Measurements from ENCODE around the gene RNF149.

RNF149 gene

GRCh38 chr2:101306410-101306809 is 2.1 kb downstream of the RNF149 start:
- Histone ChIP-seq H3K9ac (peak overlapping the region; percentile 98 to 100 (median 99)), H3K4me1 (peaks cover 43 to 74% (median 58%) of the 10 kb centered on the region in 10 experiments), H3K27me3 (no peaks in the 10 kb centered on the region), H4K20me1 (peaks cover 52 to 63% (median 60%) of the 10 kb centered on the region in 11 experiments), H3K4me2 (peak overlapping the region; percentile 78 to 96 (median 91)), H3K4me3 (peak overlapping the region; percentile 89 to 99 (median 92)), H3K36me3 (peaks cover 52 to 66% (median 62%) of the 10 kb centered on the region in 11 experiments), H3K9me3 (replicated peaks in 1 of 11) (peaks cover 0 to 8% (median 0%) of the 10 kb centered on the region in 11 experiments; a peak in 6 of 22 replicates), H3K27ac (peak overlapping the region; percentile 99 to 100 (median 100))
- TF ChIP-seq Cebpa-rat (IDR thresholded peaks at IDR 0.05): no peak

- Histone ChIP-seq H3K27me3 (no peaks in the 10 kb centered on the region), H3K27ac (peak overlapping the region; percentile 99 to 100 (median 100); a peak in 21 of 22 replicates), H3K4me2 (peak overlapping the region; percentile 78 to 96 (median 91)), H3K4me3 (peak overlapping the region; percentile 89 to 99 (median 92)), H3K9ac (peak overlapping the region; percentile 98 to 100 (median 99)), H4K20me1 (peaks cover 61 to 71% (median 68%) of the 10 kb centered on the region in 11 experiments), H3K9me3 (replicated peaks in 1 of 11) (peaks cover 0 to 8% (median 0%) of the 10 kb centered on the region in 11 experiments; a peak in 6 of 22 replicates), H3K4me1 (peaks cover 43 to 74% (median 58%) of the 10 kb centered on the region in 10 experiments), H3K36me3 (peaks cover 60 to 75% (median 71%) of the 10 kb centered on the region in 11 experiments)
- no peak for TF ChIP-seq Cebpa-rat (IDR thresholded peaks at IDR 0.05)
These were observed 2.9 kb downstream of the RNF149 start for GRCh38 chr2:101305492-101306078.

DNA sequence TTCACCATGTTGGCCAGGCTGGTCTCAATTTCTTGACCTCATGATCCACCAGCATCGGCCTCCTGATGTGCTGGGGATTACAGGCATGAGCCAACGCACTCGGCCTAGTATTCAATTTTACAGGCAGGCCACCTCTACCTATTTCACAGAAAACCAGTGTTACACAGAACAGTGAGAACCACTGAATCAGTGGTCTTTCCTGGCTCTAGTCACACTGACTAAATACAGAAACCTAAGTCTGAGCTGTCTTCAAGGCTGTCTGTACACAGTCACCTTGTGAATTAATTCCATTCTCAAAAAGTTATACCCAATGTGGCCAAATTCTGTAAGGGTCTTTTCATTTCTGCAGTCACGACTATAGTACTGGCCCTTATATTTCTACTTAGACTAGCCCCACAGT is 3.5 kb downstream of the RNF149 start:
- H3K9ac ChIP-seq: peak overlapping the region; percentile 98 to 100 (median 99)
- H3K36me3 ChIP-seq: peaks cover 65 to 80% (median 76%) of the 10 kb centered on the region in 11 experiments
- no peak for TF ChIP-seq Cebpa-rat (IDR thresholded peaks at IDR 0.05)
- peak overlapping the region; percentile 89 to 99 (median 92) for H3K4me3 ChIP-seq
- H3K4me1 ChIP-seq: peaks cover 43 to 74% (median 58%) of the 10 kb centered on the region in 10 experiments
- peaks cover 66 to 77% (median 74%) of the 10 kb centered on the region in 11 experiments for H4K20me1 ChIP-seq
- H3K27ac ChIP-seq: peak overlapping the region; percentile 24 to 100 (median 99); a peak in 21 of 22 replicates
- no peaks in the 10 kb centered on the region for H3K27me3 ChIP-seq
- peaks cover 0 to 6% (median 0%) of the 10 kb centered on the region in 11 experiments; a peak in 6 of 22 replicates for H3K9me3 ChIP-seq (replicated peaks in 1 of 11)
- H3K4me2 ChIP-seq: peak overlapping the region; percentile 78 to 96 (median 91)

GRCh38 chr2:101303688-101304087 is 4.8 kb downstream of the RNF149 start:
- no peaks in the 10 kb centered on the region; a peak in 4 of 22 replicates for H3K9me3 ChIP-seq (replicated peaks in 1 of 11)
- H3K9ac ChIP-seq: peak overlapping the region in 10 of 11 experiments; percentile 98 to 100 (median 100); a peak in 18 of 22 replicates
- no peak for TF ChIP-seq Cebpa-rat (IDR thresholded peaks at IDR 0.05)
- peaks cover 37 to 74% (median 60%) of the 10 kb centered on the region in 10 experiments for H3K4me1 ChIP-seq
- no peaks in the 10 kb centered on the region for H3K27me3 ChIP-seq
- peak overlapping the region in 9 of 10 experiments; percentile 89 to 99 (median 93); a peak in 18 of 20 replicates for H3K4me3 ChIP-seq
- peaks cover 80 to 90% (median 87%) of the 10 kb centered on the region in 11 experiments for H4K20me1 ChIP-seq
- H3K4me2 ChIP-seq: peak overlapping the region; percentile 78 to 96 (median 91)
- H3K36me3 ChIP-seq: peaks cover 79 to 94% (median 90%) of the 10 kb centered on the region in 11 experiments
- H3K27ac ChIP-seq: peak overlapping the region in 7 of 11 experiments; percentile 99 to 100 (median 99); a peak in 13 of 22 replicates

GRCh38 chr2:101302016-101302415 is 6.5 kb downstream of the RNF149 start:
- peak overlapping the region in 8 of 10 experiments; percentile 89 to 99 (median 95); a peak in 13 of 20 replicates for H3K4me3 ChIP-seq
- peak overlapping the region in 5 of 11 experiments; percentile 24 to 100 (median 99); a peak in 8 of 22 replicates for H3K9ac ChIP-seq
- H3K27me3 ChIP-seq: no peaks in the 10 kb centered on the region
- no peak for TF ChIP-seq Cebpa-rat (IDR thresholded peaks at IDR 0.05)
- no peaks in the 10 kb centered on the region; a peak in 3 of 22 replicates for H3K9me3 ChIP-seq (replicated peaks in 1 of 11)
- peaks cover 49 to 90% (median 76%) of the 10 kb centered on the region in 10 experiments for H3K4me1 ChIP-seq
- peaks cover 96 to 100% (median 100%) of the 10 kb centered on the region in 11 experiments for H4K20me1 ChIP-seq
- H3K36me3 ChIP-seq: peaks cover 88 to 100% (median 100%) of the 10 kb centered on the region in 11 experiments
- H3K4me2 ChIP-seq: peak overlapping the region in 10 of 11 experiments; percentile 78 to 96 (median 92); a peak in 19 of 22 replicates
- H3K27ac ChIP-seq: peak overlapping the region in 1 of 11 experiments; percentile 8; a peak in 2 of 22 replicates

- Histone ChIP-seq H3K36me3 (peaks cover 84 to 100% (median 100%) of the 10 kb centered on the region in 11 experiments), H3K4me2 (peak overlapping the region in 10 of 11 experiments; percentile 21 to 96 (median 92); a peak in 19 of 22 replicates), H3K9ac (peak overlapping the region in 5 of 11 experiments; percentile 15 to 100 (median 59); a peak in 6 of 22 replicates), H3K9me3 (replicated peaks in 1 of 11) (no peaks in the 10 kb centered on the region), H4K20me1 (peaks cover 100% of the 10 kb centered on the region in 11 experiments), H3K27me3 (no peaks in the 10 kb centered on the region), H3K27ac (no peak overlapping the region; a peak in 1 of 22 replicates), H3K4me3 (peak overlapping the region in 7 of 10 experiments; percentile 91 to 99 (median 97); a peak in 13 of 20 replicates), H3K4me1 (peaks cover 43 to 95% (median 85%) of the 10 kb centered on the region in 10 experiments)
- no peak for TF ChIP-seq Cebpa-rat (IDR thresholded peaks at IDR 0.05)
These were observed 7.7 kb downstream of the RNF149 start for GRCh38 chr2:101300836-101301235.

DNA sequence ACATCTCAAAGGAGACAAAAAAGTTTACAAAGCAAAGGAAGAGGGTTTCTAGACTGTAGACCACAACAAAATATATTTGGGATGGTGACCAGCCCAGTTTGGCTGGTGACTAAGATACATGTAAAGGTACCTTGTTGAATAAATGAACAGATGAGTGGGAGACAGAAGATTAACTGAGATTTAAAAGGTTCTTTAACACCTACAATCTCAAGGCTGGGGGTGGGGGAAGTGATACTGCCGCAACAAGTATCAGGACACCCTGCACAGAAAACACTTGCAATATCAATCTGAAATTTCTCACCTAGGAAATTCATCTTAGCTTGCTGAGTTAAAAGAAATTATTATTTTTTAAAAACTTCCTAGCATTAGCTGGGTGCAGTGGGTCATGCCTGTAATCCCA is 8.3 kb downstream of the RNF149 start:
- Histone ChIP-seq H3K27ac (peak overlapping the region in 2 of 11 experiments; percentile 9 to 49; a peak in 2 of 22 replicates), H3K36me3 (peaks cover 84 to 100% (median 100%) of the 10 kb centered on the region in 11 experiments), H3K4me2 (peak overlapping the region in 10 of 11 experiments; percentile 21 to 96 (median 92); a peak in 19 of 22 replicates), H3K9me3 (replicated peaks in 1 of 11) (no peaks in the 10 kb centered on the region), H3K4me1 (peaks cover 36 to 100% (median 84%) of the 10 kb centered on the region in 10 experiments), H3K27me3 (no peaks in the 10 kb centered on the region), H3K4me3 (peak overlapping the region in 8 of 10 experiments; percentile 4 to 99 (median 92); a peak in 12 of 20 replicates), H4K20me1 (peaks cover 100% of the 10 kb centered on the region in 11 experiments), H3K9ac (peak overlapping the region in 6 of 11 experiments; percentile 17 to 100 (median 49); a peak in 8 of 22 replicates)
- no peak for TF ChIP-seq Cebpa-rat (IDR thresholded peaks at IDR 0.05)

GRCh38 chr2:101299604-101300003 is 8.9 kb downstream of the RNF149 start:
- Histone ChIP-seq H3K27ac (peak overlapping the region in 2 of 11 experiments; percentile 9 to 49; a peak in 2 of 22 replicates), H3K9me3 (replicated peaks in 1 of 11) (no peaks in the 10 kb centered on the region), H3K4me2 (peak overlapping the region in 10 of 11 experiments; percentile 21 to 96 (median 92); a peak in 19 of 22 replicates), H4K20me1 (peaks cover 100% of the 10 kb centered on the region in 11 experiments), H3K4me1 (peaks cover 31 to 100% (median 81%) of the 10 kb centered on the region in 10 experiments), H3K36me3 (peaks cover 86 to 100% (median 100%) of the 10 kb centered on the region in 11 experiments), H3K9ac (peak overlapping the region in 6 of 11 experiments; percentile 3 to 100 (median 42); a peak in 8 of 22 replicates), H3K27me3 (no peaks in the 10 kb centered on the region), H3K4me3 (peak overlapping the region in 7 of 10 experiments; percentile 4 to 99 (median 92); a peak in 10 of 20 replicates)
- TF ChIP-seq Cebpa-rat (IDR thresholded peaks at IDR 0.05): no peak
